Measurements from ENCODE around the gene TTC7B. TPM values are rescaled to one million over a fixed set of nuclear protein-coding genes. Genes with fewer than 3 reads are reported as not detected.

TTC7B gene
- total RNA-seq, 1 experiment from 2014 or later: 40.9 TPM

- H3K36me3 ChIP-seq (ENCODE audit: control insufficient read depth, insufficient read depth, low read length): no peaks in the 10 kb centered on the region
- no peak overlapping the region for H3K4me3 ChIP-seq (ENCODE audit: low read depth in 2 of 2, low read length in 2 of 2)
- in situ Hi-C loops (cut with HindIII; ENCODE audit: low pct_unique_long_range_greater_than_20kb, low sequenced_read_pairs): no loop called here
- H3K27ac ChIP-seq (ENCODE audit: low read length): no peak overlapping the region
- no peaks in the 10 kb centered on the region for H3K27me3 ChIP-seq (ENCODE audit: control insufficient read depth, insufficient read depth, low read length)
- ATAC-seq (no peak), DNase-seq (ENCODE audit: low read depth, low spot score) (no peak)
- H3K9me3 ChIP-seq (ENCODE audit: control insufficient read depth, insufficient read depth, low read depth, low read length): no peaks in the 10 kb centered on the region
- TF ChIP-seq TCF7L2 (IDR thresholded peaks at IDR 0.05; ENCODE audit: low read depth, low read length) (no peak), SIN3A (IDR thresholded peaks at IDR 0.05; ENCODE audit: borderline replicate concordance, insufficient read depth, low read depth, low read length) (no peak), REST (IDR thresholded peaks at IDR 0.05; ENCODE audit: insufficient read depth in 1 of 2, low read depth in 2 of 2, low read length in 1 of 2) (no peak), POLR2AphosphoS5 (IDR thresholded peaks at IDR 0.05; ENCODE audit: low read depth, low read length) (no peak)
- TF ChIP-seq, protein P1, sequence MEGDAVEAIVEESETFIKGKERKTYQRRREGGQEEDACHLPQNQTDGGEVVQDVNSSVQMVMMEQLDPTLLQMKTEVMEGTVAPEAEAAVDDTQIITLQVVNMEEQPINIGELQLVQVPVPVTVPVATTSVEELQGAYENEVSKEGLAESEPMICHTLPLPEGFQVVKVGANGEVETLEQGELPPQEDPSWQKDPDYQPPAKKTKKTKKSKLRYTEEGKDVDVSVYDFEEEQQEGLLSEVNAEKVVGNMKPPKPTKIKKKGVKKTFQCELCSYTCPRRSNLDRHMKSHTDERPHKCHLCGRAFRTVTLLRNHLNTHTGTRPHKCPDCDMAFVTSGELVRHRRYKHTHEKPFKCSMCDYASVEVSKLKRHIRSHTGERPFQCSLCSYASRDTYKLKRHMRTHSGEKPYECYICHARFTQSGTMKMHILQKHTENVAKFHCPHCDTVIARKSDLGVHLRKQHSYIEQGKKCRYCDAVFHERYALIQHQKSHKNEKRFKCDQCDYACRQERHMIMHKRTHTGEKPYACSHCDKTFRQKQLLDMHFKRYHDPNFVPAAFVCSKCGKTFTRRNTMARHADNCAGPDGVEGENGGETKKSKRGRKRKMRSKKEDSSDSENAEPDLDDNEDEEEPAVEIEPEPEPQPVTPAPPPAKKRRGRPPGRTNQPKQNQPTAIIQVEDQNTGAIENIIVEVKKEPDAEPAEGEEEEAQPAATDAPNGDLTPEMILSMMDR (IDR thresholded peaks at IDR 0.05): no peak
- H3K4me1 ChIP-seq (ENCODE audit: control insufficient read depth, insufficient read depth, low read length): no peaks in the 10 kb centered on the region
- no TSS peak for BruUV-seq (replicated peaks)
- CTCF ChIA-PET: no interaction called here
- POLR2A ChIA-PET: no interaction called here
- intact Hi-C loops (cut with micrococcal nuclease; ENCODE audit: unreplicated experiment): no loop called here
Observed at GRCh38 chr14:90799420-90799819, 16.8 kb downstream of the TTC7B start.

DNA sequence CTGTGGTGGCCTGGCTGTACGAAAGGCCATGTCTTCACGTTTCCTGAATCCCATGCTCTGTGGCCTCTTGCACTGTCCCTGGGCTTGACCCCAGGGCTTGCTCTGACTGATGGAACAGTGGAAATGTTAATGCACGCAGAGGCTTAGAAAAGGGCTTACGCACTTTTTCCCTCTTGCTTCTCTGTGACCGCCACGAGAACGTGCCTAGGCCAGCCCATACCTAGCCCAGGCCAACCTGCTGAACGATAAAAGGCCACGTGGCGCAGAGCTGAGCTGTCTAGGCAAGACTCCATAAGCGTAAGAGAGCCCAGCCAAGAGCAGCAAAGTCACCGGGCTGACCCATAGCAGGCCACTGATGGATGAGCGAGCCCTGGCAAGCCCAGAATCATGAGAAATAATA, 18.3 kb downstream of the TTC7B start:
- ChIA-PET POLR2A (no interaction called here), CTCF (no interaction called here)

More for the DNA sequence above, 18.3 kb downstream of the TTC7B start:
- no peak overlapping the region for H3K4me3 ChIP-seq (ENCODE audit: low read depth in 2 of 2, low read length in 2 of 2)
- DNase-seq (ENCODE audit: low read depth, low spot score): no peak
- H3K9me3 ChIP-seq (ENCODE audit: control insufficient read depth, insufficient read depth, low read depth, low read length): no peaks in the 10 kb centered on the region
- no peak for ATAC-seq
- no peaks in the 10 kb centered on the region for H3K36me3 ChIP-seq (ENCODE audit: control insufficient read depth, insufficient read depth, low read length)
- intact Hi-C loops (cut with micrococcal nuclease; ENCODE audit: unreplicated experiment): no loop called here
- H3K27me3 ChIP-seq (ENCODE audit: control insufficient read depth, insufficient read depth, low read length): no peaks in the 10 kb centered on the region
- BruUV-seq (replicated peaks): no TSS peak
- H3K4me1 ChIP-seq (ENCODE audit: control insufficient read depth, insufficient read depth, low read length): no peaks in the 10 kb centered on the region
- TF ChIP-seq SIN3A (IDR thresholded peaks at IDR 0.05; ENCODE audit: borderline replicate concordance, insufficient read depth, low read depth, low read length): no peak
- TF ChIP-seq POLR2AphosphoS5 (IDR thresholded peaks at IDR 0.05; ENCODE audit: low read depth, low read length): no peak
- no peak for TF ChIP-seq REST (IDR thresholded peaks at IDR 0.05; ENCODE audit: insufficient read depth in 1 of 2, low read depth in 2 of 2, low read length in 1 of 2)
- TF ChIP-seq, protein P1 (IDR thresholded peaks at IDR 0.05): no peak
- TF ChIP-seq TCF7L2 (IDR thresholded peaks at IDR 0.05; ENCODE audit: low read depth, low read length): no peak
- in situ Hi-C loops (cut with HindIII; ENCODE audit: low pct_unique_long_range_greater_than_20kb, low sequenced_read_pairs): no loop called here
- no peak overlapping the region for H3K27ac ChIP-seq (ENCODE audit: low read length)
